Muscle of back (tissue), 11 donors: Measurements from ENCODE around the gene VAV1. TPM values are rescaled to one million over a fixed set of nuclear protein-coding genes. Genes with fewer than 3 reads are reported as not detected.
"Not testable (repeated sequence)": the region's sequence is repeated elsewhere in the genome, so short reads cannot be mapped to it uniquely, and the experiment has no call there.

ENCODE experiments used
- DNase-seq, 3 donors: peaks; one replicate each; pipeline versions ENCODE4 v3.0.0 to v3.0.0-alpha.2; 2013
- polyA plus RNA-seq, 10 donors: library from polyadenylated mRNA; unstranded; fragments of 120-200 nt; gene quantifications; one replicate each; pipeline ENCODE4 v1.2.1, GENCODE V29; 2013; ENCODE audit not compliant: insufficient read length in 10 of 10

VAV1 gene
- polyA plus RNA-seq, 10 donors: 1.6 to 4.8 (median 2.5) TPM

DNA sequence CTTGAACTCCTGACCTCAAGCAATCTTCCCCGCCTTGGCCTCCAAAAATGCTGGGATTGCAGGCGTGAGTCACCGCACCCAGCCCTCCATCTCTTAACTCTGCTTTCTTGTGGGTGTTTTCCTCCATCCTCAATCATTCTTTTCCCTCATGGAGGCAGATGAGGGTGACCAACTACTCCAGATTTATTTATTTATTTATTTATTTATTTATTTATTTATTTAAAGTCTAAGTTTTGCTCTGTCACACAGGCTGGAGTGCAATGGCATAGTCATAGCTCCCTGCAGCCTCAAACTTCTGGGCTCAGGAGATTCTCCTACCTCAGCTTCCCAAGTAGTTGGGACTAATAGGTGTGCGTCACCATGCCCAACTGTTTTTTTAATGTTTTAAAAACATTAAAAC, 14.9 kb downstream of the VAV1 start:
- no peak for DNase-seq

DNA sequence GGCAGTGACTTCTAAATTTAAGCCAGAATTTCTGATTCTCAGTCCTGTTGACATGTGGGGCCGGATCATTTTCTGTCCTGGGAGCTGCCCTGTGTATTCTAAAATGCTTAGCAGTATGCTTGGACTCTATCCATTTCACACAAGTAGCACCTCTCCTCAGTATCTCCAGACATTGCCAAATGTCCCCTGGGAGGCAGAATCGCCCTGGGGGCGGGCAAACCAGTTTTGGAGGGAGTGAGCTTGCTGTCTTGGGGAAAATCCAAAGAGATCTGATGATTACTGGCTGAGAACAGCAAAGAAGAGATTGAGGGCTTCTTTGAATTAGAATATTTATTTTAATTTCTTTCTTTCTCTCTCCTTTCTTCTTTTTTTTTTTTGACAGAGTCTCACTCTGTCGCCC, 16.4 kb downstream of the VAV1 start:
- no peak for DNase-seq

DNA sequence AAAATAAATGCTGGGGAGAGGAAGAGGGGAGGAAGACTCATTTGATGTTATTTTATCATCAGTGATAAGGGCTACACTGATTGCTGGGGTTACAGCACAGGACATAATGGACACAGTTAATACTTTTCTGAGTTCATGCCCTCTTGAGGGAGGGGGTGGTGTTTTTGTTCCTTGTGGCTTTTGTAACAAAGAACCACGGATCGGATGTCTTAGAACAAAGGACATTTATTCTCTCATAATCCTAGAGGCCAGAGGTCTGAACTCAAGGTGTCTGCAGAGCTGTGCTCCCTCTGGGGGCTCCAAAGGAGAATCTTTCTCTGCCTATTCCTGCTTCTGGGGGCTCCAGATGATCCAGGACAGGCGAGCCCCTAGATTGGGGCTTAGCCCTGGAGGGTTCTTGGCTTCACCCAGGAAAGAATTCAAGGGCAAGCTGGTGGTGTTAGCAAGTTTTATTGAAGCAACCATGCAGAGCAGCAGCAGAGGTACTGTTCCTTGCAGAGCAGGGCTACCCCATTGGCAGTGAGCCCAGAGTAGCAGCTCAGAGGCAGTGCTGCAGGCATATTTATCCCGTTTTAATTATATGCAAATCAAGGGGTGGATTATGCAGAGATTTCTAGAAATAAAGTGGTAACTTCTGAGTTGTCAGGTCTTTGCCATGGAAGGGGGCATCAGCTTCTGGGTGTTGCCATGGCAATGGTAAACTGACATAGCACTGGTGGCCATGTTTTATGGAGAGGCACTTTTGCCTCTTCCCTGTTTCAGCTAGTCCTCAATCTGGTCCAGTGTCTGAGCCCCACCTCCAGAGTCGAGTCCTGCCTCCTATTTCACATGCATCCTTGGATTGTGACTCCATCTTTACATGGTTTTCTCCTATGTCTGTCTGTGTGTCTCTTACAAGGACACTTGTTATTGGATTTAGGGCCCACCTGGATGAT, 18.0 kb downstream of the VAV1 start:
- DNase-seq: no peak

DNA sequence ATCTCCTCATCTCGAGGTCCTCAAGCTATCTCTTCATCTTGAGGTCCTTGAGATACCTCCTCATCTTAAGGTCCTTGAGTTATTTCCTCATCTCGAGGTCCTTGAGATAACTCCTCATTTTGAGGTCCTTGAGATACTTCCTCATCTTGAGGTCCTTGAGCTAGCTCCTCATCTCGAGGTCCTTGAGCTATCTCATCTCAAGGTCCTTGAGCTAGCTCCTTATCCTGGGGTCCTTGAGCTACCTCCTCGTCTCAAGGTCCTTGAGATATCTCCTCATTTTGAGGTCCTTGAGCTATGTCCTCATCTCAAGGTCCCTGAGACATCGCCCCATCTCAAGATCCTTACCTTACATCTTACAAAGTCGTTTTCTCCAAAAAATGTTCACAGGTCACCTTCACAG, 18.7 kb downstream of the VAV1 start:
- no peak for DNase-seq

DNA sequence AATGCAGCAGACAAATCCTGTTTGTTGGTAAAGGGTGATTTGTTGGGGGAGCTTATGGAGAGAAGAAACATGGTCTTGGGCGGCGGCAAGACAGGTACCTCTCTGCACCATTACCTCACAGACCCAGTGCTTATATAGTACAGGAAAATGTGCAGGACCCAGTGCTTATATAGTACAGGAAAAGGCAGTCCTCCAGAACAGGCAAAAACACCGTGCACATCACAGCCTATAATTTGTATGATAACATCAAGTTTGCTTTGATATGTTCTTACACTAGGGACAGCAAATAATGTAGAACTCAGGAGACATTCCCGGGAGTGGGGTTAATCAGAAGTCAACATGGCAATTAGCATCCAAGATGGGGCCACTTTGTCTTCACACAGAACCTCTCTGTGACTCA, 20.9 kb downstream of the VAV1 start:
- DNase-seq: no peak

DNA sequence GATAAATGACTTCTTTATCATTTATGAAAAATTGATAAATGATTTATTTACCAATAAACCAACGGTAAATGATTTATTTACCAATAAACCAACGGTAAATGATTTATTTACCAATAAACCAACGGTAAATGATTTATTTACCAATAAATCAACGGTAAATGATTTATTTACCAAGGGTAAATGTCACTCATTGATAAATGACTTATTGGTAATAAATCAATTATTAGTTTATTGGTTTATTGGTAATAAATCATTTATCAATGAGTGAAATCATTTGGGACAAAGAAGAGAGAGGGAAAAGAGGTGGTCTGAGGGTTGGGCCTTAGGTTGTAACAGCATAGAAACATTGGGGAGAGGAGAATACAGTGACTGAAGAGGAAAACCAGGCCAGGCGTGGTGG, 21.5 kb downstream of the VAV1 start:
- no peak for DNase-seq

DNA sequence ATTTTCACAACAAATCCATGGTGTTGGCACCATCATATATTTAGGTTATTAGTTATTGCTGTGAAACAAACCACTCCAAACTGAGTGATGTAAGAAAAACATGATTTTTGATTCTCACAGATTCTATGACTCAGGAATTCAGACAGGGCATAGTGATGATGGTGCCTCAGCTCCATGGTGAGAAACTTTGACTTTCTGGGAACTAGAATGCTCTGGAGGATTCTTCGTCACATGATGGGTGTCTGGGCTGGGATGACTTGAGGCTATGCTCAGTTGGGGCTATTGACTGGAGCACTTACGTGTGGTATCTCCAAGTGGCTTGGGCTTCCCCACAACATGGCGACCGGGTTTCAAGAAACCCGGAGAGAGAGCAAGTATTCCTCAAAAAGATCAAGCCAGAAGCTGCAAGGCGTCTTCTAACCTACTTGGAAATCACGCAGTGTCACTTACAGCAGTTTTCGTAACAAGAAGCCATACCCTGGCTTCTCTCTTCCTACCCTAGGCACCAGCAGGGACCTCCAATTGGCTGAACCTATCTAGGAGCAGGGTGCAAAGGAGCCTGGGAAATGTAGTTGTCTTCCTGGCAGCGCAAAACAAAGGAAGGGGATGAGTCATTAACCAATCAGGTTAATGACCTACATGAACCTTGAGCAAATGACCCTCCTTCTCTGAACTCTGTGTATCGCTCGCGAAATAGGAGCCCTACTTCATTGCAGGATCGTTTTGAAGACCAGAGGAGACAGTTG, 22.4 kb downstream of the VAV1 start:
- no peak for DNase-seq

DNA sequence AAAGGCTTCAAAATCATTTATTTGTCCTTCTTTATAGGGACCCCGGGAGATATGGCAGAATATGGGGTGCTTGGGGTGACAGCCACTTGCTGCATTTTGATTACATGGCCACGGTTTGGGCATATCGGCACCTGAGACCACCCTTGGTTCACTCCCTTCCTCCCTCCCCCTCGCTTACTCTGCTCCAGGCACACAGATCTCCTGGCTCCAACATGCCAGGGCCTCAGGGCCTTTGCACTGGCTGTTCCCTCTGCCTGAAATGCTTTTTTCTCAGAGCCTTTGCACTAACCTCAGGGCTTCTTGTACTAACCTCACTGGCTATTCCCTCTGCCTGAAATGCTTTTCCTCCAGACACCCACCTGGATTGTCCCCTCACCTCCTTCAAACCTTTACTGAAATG, 23.8 kb downstream of the VAV1 start:
- no peak for DNase-seq

DNA sequence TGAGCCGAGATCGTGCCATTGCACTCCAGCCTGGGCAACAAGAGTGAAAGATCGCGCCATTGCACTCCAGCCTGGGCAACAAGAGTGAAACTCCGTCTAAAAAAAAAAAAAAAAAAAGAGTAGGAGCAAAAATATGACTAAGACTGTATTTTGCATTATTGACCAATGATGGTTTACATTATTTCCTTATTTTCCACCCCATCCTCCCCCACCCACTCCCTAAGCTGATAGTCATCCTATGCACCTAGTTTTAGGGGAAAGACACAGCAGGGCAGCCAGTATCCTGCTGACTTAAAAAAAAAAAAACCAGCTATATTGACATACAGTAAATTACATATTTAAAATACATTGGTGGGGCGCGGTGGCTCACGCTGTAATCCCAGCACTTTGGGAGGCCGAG, 25.1 kb downstream of the VAV1 start:
- DNase-seq: no peak

DNA sequence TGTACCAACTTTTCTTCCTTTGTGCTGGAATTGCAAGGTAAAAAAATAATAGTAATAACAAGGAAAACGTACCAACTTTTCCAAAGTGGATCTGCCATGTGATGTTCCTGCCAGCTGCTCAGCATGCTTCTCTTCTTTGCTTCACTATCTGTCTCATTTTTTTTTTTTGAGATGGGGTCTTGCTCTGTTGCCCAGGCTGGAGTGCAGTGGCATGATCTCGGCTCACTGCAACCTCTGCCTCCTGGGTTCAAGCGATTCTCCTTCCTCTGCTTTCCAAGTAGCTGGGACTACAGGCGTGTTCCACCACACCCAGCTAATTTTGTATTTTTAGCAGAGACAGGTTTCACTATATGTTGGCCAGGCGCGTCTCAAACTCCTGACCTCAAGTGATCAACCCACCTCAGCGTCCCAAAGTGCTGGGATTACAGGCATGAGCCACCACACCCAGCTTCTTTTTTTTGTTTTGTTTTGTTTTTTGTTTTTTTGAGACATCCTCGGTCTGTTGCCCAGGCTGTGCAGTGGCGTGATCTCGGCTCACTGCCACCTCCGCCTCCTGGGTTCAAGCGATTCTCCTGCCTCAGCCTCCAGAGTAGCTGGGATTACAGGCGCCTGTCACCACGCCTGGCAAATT, 27.8 kb downstream of the VAV1 start:
- not testable (repeated sequence) for DNase-seq

DNA sequence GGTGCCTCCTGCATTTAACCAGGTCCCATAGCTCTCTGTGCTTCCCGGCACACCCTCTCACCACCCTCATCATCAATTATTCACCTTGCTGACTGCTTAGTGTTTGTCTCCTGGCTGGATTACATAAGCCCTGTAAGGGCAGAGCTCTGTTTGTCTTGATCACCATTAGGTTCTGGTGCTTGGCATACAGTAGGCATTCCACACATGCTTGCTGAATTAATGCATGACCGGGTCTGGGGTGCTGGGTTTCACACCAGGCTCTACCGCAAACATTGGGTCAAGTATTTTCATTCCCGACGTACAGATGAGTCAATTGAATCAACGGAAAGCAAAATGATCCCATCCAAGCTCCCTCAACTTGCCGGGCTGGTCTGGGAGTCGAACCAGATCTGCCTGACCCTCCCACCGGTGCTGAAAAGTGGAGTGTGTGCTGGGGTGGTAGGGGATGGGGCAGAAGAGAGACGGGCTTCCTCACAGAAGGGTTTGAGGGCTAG, 28.5 kb downstream of the VAV1 start:
- DNase-seq: peak in 1 of 3 donors; percentile 13

DNA sequence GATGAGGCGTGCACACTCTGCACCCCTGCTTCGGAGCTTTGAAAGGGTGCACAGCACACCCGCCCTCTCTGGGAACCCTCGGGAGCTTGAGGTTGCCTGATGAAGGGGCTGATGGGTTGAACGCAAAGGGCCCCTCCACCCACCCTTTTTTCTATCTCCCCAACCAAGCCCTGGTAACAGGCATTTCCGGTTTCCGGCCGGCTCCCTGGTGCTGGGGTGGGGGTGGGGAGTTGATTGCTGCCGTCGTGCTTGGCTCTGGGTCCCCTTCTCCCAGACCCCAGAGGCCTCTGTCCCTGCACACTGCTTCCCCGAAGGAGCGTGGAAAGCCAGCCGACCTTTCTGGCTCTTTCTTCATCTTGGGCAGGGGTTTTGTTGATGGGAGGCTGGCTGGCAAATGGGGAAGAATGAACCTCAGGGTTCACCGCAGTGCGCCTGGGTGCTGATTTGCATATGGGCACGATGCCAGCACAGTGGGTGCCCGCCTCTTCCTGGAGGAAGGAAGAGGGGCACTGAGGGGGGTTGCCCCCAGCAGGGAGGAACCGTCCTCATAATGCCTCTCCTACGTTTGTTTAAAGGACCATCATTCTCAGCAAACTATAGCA, 29.1 kb downstream of the VAV1 start:
- DNase-seq: peak; percentile 9 to 63 (median 47)

DNA sequence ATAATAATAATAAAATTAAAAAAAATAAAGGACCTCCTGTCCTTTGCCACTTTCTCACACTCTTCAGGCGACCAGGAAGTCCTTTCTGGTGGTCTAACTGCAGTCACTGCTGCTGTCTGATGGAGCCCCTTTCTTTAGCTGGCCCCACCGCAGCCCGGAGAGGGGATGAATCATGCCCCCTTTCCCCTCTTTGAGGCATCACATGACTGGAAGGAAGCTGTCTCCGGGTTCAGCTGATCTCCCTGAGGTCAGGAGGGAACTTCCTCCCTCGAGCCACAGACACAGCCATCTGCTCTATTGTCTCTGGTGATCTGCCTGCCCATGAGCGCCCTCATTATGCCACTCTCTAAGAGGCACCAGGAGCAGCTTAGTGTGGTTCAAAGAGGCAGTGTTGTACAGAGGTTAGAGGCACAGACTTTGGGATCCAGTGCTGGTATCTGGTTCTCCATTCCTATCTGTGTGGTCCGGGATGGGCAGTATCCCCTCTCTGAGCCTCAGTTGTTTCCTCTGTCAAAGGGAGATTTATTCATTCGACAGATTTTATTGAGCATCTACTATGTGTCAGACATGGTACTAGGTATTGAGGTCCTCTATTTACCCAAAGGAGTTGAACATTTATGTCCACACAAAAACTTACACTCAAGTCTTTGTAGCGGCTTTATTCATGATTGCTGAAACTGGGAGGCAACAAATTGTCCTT, 30.0 kb downstream of the VAV1 start:
- DNase-seq: peak in 2 of 3 donors; percentile 15 to 39

DNA sequence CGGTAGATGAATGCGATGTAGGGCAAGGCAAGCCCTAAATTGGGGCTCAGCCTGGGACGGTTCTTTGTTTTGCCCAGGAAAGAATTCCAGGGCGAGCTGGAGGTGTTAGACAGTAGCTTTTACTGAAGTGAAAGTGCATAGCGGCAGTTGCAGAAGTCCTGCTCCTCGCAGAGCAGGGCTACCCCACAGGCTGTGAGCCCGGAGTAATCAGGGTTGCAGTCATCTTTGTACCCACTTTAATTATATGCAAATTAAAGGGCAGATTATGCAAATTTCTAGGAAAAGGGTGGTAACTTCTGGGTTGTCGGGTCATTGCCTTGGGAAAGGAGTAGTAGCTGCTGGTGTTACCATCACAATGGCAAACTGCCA, 30.5 kb downstream of the VAV1 start:
- no peak for DNase-seq

DNA sequence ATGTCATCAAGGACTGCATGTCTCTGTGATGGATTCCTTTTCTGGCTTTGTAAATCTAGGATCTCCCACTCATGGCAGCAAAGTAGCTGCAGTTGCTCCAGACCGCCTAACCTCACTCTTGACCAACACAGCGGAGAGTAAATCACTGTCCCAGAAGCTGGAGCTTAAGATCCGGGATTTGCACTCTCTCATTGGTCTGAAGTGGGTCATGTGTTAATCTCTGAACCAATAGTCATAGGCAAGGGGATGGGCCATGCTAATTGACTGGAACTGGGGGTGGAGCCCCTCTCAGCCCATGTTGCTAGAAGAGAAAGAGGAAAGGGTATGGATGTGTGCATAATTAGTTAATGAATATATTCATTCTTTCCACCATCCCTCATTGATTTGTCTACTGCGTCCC, 34.0 kb downstream of the VAV1 start:
- DNase-seq: no peak

DNA sequence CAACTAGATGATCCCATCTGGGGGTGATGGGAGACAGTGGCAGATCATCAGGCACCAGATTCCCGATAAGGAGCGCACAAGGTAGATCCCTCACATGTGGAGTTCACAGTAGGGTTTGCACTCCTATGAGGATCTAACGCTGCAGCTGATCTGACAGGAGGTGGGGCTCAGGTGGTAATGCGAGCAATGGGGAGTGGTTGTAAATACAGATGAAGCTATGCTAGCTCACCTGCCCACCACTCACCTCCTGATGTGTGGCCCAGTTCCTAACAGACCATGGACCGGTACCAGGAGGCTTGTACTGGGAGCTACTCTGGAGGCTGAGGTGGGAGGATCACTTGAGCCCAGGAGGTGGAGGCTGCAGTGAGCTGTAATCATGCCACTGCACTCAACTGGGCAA, 34.8 kb downstream of the VAV1 start:
- DNase-seq: no peak

DNA sequence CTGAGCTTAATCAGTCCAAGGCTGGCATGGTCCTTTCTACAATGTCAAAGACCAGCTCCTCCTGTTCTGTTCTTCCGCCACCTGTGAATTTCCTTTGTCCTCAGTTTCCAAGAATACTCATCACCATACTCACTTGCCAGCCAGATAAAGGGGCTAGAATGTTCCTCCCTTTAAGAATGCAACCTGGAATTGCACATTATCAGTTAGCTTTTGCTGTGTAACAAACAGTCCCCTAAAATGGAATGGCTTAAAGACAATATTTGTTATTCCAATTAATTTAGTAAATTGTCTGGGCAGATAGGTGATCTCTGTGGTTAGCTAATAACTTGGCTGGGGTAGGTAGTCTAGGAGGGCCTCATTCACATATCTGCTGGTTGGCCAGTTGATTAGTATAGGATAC, 36.0 kb downstream of the VAV1 start:
- no peak for DNase-seq

DNA sequence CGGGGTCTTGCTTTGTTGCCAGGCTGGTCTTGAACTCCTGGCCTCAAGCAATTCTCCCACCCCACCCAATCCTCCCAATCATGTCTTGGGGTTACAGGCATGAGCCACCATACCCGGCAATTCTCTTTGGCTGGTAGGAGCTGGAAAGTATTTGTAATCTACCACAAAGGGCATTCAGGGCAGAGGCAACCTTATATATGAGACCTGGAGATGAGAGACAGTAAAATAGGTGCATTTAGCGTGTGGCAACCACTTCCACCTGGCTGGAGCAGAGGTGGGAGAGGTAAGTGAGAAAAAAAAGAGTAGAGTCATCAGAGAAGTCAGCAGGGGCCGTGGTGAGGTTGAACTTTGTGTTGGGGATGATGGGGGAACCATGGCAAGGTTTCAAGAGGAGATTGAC, 36.8 kb downstream of the VAV1 start:
- no peak for DNase-seq

DNA sequence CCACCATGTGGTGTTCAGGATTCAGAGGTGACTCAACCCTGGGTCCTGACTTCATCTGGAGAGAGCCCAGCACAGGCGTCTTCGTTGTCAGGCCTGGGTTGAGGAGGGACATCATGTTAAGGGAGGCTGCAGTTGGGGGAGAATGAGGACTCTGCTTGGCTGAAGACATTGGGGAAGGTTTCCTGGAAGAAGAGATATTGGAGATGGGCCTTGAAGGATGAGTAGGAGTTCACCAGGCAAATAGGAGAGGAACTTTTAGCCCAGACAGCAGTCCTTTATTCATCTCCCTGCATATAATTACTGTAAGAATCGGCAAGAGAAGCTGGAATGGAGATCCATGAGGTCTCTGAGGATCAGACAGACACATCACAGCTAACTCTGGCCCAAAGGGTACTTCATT, 38.9 kb downstream of the VAV1 start:
- no peak for DNase-seq

DNA sequence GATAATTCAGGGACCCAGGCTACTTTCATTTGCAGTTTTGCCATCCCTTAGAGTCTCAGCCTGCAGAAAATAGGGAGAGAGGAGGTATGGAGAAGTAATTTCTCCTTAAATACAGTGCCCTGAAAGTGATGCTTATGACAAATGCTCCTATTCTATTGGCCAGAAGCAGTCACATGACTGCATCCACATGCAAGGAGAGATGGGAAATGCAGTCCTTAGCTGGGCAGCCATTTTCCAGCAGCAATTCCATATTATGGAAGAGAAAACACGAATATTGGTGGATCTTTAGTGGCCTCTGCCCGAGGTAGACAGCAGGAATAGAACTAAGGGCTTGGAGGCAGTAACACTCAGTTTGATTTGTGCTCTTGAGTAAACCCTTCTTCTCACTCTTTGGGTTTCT, 39.4 kb downstream of the VAV1 start:
- DNase-seq: peak in 2 of 3 donors; percentile 8 to 36

DNA sequence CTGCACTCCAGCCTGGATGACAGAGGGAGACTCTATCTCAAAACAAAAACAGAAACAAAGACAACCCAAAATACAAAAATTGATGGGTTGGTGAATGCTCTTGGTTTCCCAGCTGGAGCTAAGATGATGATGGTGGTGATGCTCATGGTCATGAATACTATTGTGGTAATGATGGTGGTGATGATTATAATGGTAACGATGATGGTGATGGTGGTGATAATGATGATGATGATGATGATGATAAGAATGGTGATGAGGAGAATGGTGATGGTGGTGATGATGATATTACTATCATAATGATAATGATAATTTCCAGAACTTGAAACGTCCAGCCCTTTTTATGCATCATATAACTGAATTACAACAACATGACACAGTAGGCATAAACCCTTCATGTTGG, 40.1 kb downstream of the VAV1 start:
- no peak for DNase-seq

DNA sequence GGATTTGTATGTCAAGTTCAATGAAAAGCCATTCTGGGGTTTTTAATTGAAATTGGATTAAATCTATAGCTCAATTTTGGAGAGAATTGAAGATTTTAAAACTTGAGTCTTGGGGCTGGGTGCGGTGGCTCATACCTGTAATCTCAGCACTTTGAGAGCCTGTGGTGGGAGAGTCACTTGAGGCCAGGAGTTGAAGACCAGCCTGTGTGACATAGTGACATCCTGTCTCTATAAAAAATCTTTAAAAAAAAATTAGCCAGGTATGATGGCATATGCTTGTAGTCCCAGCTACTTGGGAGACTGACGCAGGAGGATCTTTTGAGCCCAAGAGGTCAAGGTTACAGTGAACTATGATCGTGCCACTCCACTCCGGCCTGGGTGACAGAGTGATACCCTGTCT, 41.2 kb downstream of the VAV1 start:
- DNase-seq: no peak
